K562 (cell line): ENCODE data around the gene MAST4. TPM values are rescaled to one million over a fixed set of nuclear protein-coding genes. Genes with fewer than 3 reads are reported as not detected.

Experiments
- ATAC-seq: fragments of 200-7000 bp; cut with Tn5 transposase; 3 replicates; pipeline ENCODE4 v1.9.1; 2020; ENCODE audit warnings: moderate library complexity
- BruUV-seq: library from RNA; stranded (reverse); fragments of 400-500 nt; replicated peaks from 2 replicates; lab custom pipeline; 2021; lab: Mats Ljungman, UMichigan
- CTCF ChIA-PET: fragments of 300-600 bp; formaldehyde crosslinking; extraction: SDS; loops from one replicate; lab custom pipeline; 2021; ENCODE audit warnings: low intra/inter-chr PET ratio; lab: Yijun Ruan, JAX
- POLR2A ChIA-PET: fragments of 300-600, 350-650 bp; sonication (Branson Sonifier 250); formaldehyde crosslinking; extraction: SDS; loops from one replicate; lab custom pipeline; 2021; ENCODE audit warnings: antibody characterized with exemption, inconsistent platforms; lab: Yijun Ruan, JAX
- DNase-seq, 4 experiments: peaks; one replicate each; pipeline versions ENCODE4 v3.0.0 to v3.0.0-alpha.2; 2011 to 2018; ENCODE audit warnings: low spot score in 3 of 4, mixed read lengths in 3 of 4; ENCODE audit errors: extremely low read depth in 1 of 4
- FAIRE-seq: peaks from 2 replicates; lab custom pipeline; 2011; peaks lifted over from hg19 to GRCh38; lab: Jason Lieb, UNC
- H2AFZ ChIP-seq: 2 replicates; pipeline ENCODE4 v1.6.0; 2011; ENCODE audit warnings: low read depth, low read length, control low read depth, inconsistent platforms
- H3K27ac ChIP-seq: fragments of 200-600 bp; 3 replicates; pipeline ENCODE4 v1.8.0; 2011; ENCODE audit warnings: low read depth, mild to moderate bottlenecking, control low read depth, inconsistent platforms, low read length, moderate library complexity, mixed read lengths; ENCODE audit errors: extremely low read depth
- H3K27me3 ChIP-seq, 2 experiments: fragments of 300-600 bp in 1 of 2; 2 replicates in 1 of 2; 3 replicates in 1 of 2; pipeline versions ENCODE4 v1.6.0 to v1.8.0; 2011; ENCODE audit warnings: inconsistent platforms in 2 of 2, low read length in 2 of 2, mild to moderate bottlenecking in 1 of 2, mixed read lengths in 1 of 2, moderate library complexity in 1 of 2; ENCODE audit not compliant: control insufficient read depth in 2 of 2, insufficient read depth in 2 of 2
- H3K36me3 ChIP-seq: fragments of 300-600 bp; 3 replicates; pipeline ENCODE4 v1.8.0; 2011; ENCODE audit warnings: mild to moderate bottlenecking, low read length, inconsistent platforms; ENCODE audit not compliant: control insufficient read depth, insufficient read depth
- H3K4me1 ChIP-seq, 2 experiments: fragments of 200-600 bp in 1 of 2; replicated peaks in 1 of 2; 2 replicates in 1 of 2; 3 replicates in 1 of 2; pipeline versions ENCODE4 v1.5.1 to v1.8.0; 2011; ENCODE audit warnings: inconsistent platforms in 2 of 2, low read length in 2 of 2, mild to moderate bottlenecking in 1 of 2, mixed read lengths in 1 of 2, moderate library complexity in 1 of 2; ENCODE audit not compliant: control insufficient read depth in 2 of 2, insufficient read depth in 2 of 2
- H3K4me2 ChIP-seq: 2 replicates; pipeline ENCODE4 v1.6.1; 2011; ENCODE audit warnings: low read length, control low read depth, inconsistent platforms, mixed read lengths; ENCODE audit not compliant: insufficient read depth
- H3K4me3 ChIP-seq: fragments of 200-600 bp; sonication (generic), shearing (Covaris generic); 2 replicates; pipeline ENCODE4 v1.5.1; 2016; ENCODE audit warnings: control low read depth, inconsistent platforms
- H3K79me2 ChIP-seq: fragments of 200-600 bp; 3 replicates; pipeline ENCODE4 v1.8.0; 2011; ENCODE audit warnings: low read length, inconsistent platforms; ENCODE audit not compliant: control insufficient read depth, insufficient read depth
- H3K9ac ChIP-seq, 2 experiments: 2 replicates each; pipeline versions ENCODE4 v1.6.0 to v1.6.1; 2011; ENCODE audit warnings: low read depth in 2 of 2, low read length in 2 of 2, control low read depth in 1 of 2, inconsistent platforms in 1 of 2, mild to moderate bottlenecking in 1 of 2, mixed read lengths in 1 of 2; ENCODE audit not compliant: insufficient read depth in 1 of 2
- H3K9me1 ChIP-seq: one replicate; pipeline ENCODE4 v1.6.0; 2011; ENCODE audit warnings: inconsistent platforms, mild to moderate bottlenecking, low read length, moderate library complexity; ENCODE audit not compliant: control insufficient read depth, insufficient read depth
- H3K9me3 ChIP-seq: replicated peaks from 2 replicates; pipeline ENCODE4 v1.5.1; 2011; ENCODE audit warnings: low read depth, low read length, inconsistent platforms; ENCODE audit not compliant: control insufficient read depth, insufficient read depth
- H4K20me1 ChIP-seq: replicated peaks from 2 replicates; pipeline ENCODE4 v1.6.1; 2011; ENCODE audit warnings: low read length, inconsistent platforms, mixed read lengths; ENCODE audit not compliant: control insufficient read depth, insufficient read depth
- ETS1 ChIP-seq: conservative IDR thresholded peaks from 2 replicates; pipeline ENCODE4 v1.6.1; 2011; ENCODE audit warnings: low read depth, mild to moderate bottlenecking, low read length; ENCODE audit not compliant: control insufficient read depth
- POLR2H ChIP-seq: IDR thresholded peaks from 2 replicates; pipeline ENCODE4 v1.6.1; 2016; ENCODE audit warnings: missing genetic modification characterization, low read depth, mild to moderate bottlenecking, control low read depth, missing compliant biosample characterization, moderate library complexity
- SOX6 ChIP-seq: fragments of 450-650 bp; IDR thresholded peaks from 2 replicates; pipeline ENCODE4 v1.6.1; 2014; ENCODE audit warnings: mild to moderate bottlenecking
- TAF7 ChIP-seq: fragments of 450-650 bp; IDR thresholded peaks from 2 replicates; pipeline ENCODE4 v1.6.1; 2016; ENCODE audit warnings: missing genetic modification characterization, missing compliant biosample characterization
- TRIM25 ChIP-seq: fragments of 450-650 bp; IDR thresholded peaks from 2 replicates; pipeline ENCODE4 v1.7.0; 2016; ENCODE audit warnings: borderline replicate concordance
- ZC3H11A ChIP-seq: IDR thresholded peaks from 2 replicates; pipeline ENCODE4 v1.6.1; 2012; ENCODE audit warnings: low read depth, low read length, improper control_type of control experiment
- WGBS: fragments of 100-300 bp; shearing (Covaris generic); methylation state at CpG from one replicate; pipeline ENCODE4 v1.1.6; 2016; ENCODE audit warnings: low coverage, mixed read lengths; ENCODE audit not compliant: insufficient coverage; ENCODE audit errors: missing lambda C conversion rate; 5-methylcytosine and 5-hydroxymethylcytosine counted together
- in situ Hi-C: fragments of 300-500 bp; cut with MboI; formaldehyde crosslinking; loops from 4 replicates; pipeline ENCODE4 v1.15.0; 2018; ENCODE audit warnings: inconsistent platforms, mixed read lengths
- intact Hi-C: fragments of 100-400 bp; cut with micrococcal nuclease; formaldehyde crosslinking; loops from 2 replicates; pipeline ENCODE4 v1.14.2; 2022
- polyA plus RNA-seq, 8 experiments: library from polyadenylated mRNA; depleted of rRNA in 4 of 8; stranded (reverse) in 5 of 8; unstranded in 3 of 8; fragments of >200 nt; fragmentation: Nextera tagmentation in 2 of 8; fragmentation: Illumina TruSeq in 1 of 8; extraction: Ambion mirVana in 2 of 8; extraction: Trizol in 1 of 8; gene quantifications; 2 replicates each; pipeline versions ENCODE4 v1.2.1 to v1.2.3, GENCODE V29; 2011 to 2014; ENCODE audit warnings: inconsistent platforms in 1 of 8, missing spikeins in 1 of 8
- total RNA-seq, 7 experiments: library from RNA; depleted of rRNA in 6 of 7; stranded (reverse); fragments of >200 nt in 6 of 7; fragmentation: Illumina TruSeq in 2 of 7; extraction: Trizol in 2 of 7; gene quantifications; 2 replicates each; pipeline versions ENCODE4 v1.2.1 to v1.2.3, GENCODE V29; 2011 to 2021; ENCODE audit warnings: low replicate concordance in 1 of 7

Gene MAST4
- total and polyA plus RNA-seq, 9 of the 15 experiments (the other 6 are each of a cell fraction or from before 2014, with no cell fraction given), result 0.88 to 10.1 (median 5.2) TPM

- DNase-seq (no peak), ATAC-seq (no peak), FAIRE-seq (no peak)
- no peaks in the 10 kb centered on the region for H3K9me1 ChIP-seq
- TF ChIP-seq ZC3H11A, result no peak
- no peak for TF ChIP-seq POLR2H (tag)
- TF ChIP-seq SOX6, result no peak
- TF ChIP-seq TAF7 (tag), result no peak
- TF ChIP-seq TRIM25, result no peak
- no peak for TF ChIP-seq ETS1
- peaks cover 3% of the 10 kb centered on the region; the same call in 2 of the 3 replicates for H3K36me3 ChIP-seq
- POLR2A ChIA-PET, result no interaction called here
- 78% methylated on average over 5 of the region's 5 CpGs for WGBS
- in situ Hi-C loops (no loop called here), intact Hi-C loops (no loop called here)
- no TSS peak for BruUV-seq
- H3K27ac ChIP-seq, result no peak overlapping the region
- CTCF ChIA-PET, result no interaction called here
- H3K79me2 ChIP-seq, result no peaks in the 10 kb centered on the region
- H3K4me1 ChIP-seq, result no peaks in the 10 kb centered on the region
- no peaks in the 10 kb centered on the region for H3K27me3 ChIP-seq
- H3K9ac ChIP-seq, result no peak overlapping the region
- H3K4me2 ChIP-seq, result no peak overlapping the region
- no peaks in the 10 kb centered on the region for H4K20me1 ChIP-seq
- H2AFZ ChIP-seq, result no peak overlapping the region
- no peaks in the 10 kb centered on the region for H3K9me3 ChIP-seq
- no peak overlapping the region for H3K4me3 ChIP-seq
Observed at GRCh38 chr5:67090593-67090992, 494.4 kb downstream of the MAST4 start.
